Measurements from ENCODE around the gene FRMD6.

The FRMD6 gene

GRCh38 chr14:51719955-51720354 is 68.2 kb downstream of the FRMD6 start:
- no peaks in the 10 kb centered on the region for H3K36me3 ChIP-seq
- no peaks in the 10 kb centered on the region for H3K27me3 ChIP-seq (ENCODE audit: insufficient read depth, low read depth, severe bottlenecking)
- H3K4me3 ChIP-seq (ENCODE audit: low read depth, low read length): no peak overlapping the region
- H3K27ac ChIP-seq: no peak overlapping the region
- H3K9me3 ChIP-seq (ENCODE audit: severe bottlenecking): no peaks in the 10 kb centered on the region
- TF ChIP-seq CTCF (IDR thresholded peaks at IDR 0.05; ENCODE audit: low read depth, low read length): no peak
- no peak for DNase-seq

GRCh38 chr14:51723990-51724389 is 72.3 kb downstream of the FRMD6 start:
- no peak overlapping the region for H3K27ac ChIP-seq
- TF ChIP-seq CTCF (IDR thresholded peaks at IDR 0.05; ENCODE audit: low read depth, low read length): no peak
- H3K27me3 ChIP-seq (ENCODE audit: insufficient read depth, low read depth, severe bottlenecking): no peaks in the 10 kb centered on the region
- no peaks in the 10 kb centered on the region for H3K9me3 ChIP-seq (ENCODE audit: severe bottlenecking)
- no peak for DNase-seq
- no peak overlapping the region for H3K4me3 ChIP-seq (ENCODE audit: low read depth, low read length)
- H3K36me3 ChIP-seq: peaks cover 12% of the 10 kb centered on the region; the same call in 1 of the 2 replicates

- H3K27ac ChIP-seq: no peak overlapping the region
- no peaks in the 10 kb centered on the region for H3K27me3 ChIP-seq (ENCODE audit: insufficient read depth, low read depth, severe bottlenecking)
- no peaks in the 10 kb centered on the region for H3K9me3 ChIP-seq (ENCODE audit: severe bottlenecking)
- DNase-seq: no peak
- TF ChIP-seq CTCF (IDR thresholded peaks at IDR 0.05; ENCODE audit: low read depth, low read length): no peak
- no peak overlapping the region for H3K4me3 ChIP-seq (ENCODE audit: low read depth, low read length)
- H3K36me3 ChIP-seq: peaks cover 12% of the 10 kb centered on the region; the same call in 1 of the 2 replicates
Observed at GRCh38 chr14:51724650-51725049, 72.9 kb downstream of the FRMD6 start.

GRCh38 chr14:51725061-51725460 is 73.4 kb downstream of the FRMD6 start:
- no peak for DNase-seq
- no peak for TF ChIP-seq CTCF (IDR thresholded peaks at IDR 0.05; ENCODE audit: low read depth, low read length)
- Histone ChIP-seq H3K27me3 (ENCODE audit: insufficient read depth, low read depth, severe bottlenecking) (no peaks in the 10 kb centered on the region), H3K9me3 (ENCODE audit: severe bottlenecking) (no peaks in the 10 kb centered on the region), H3K36me3 (peaks cover 12% of the 10 kb centered on the region; the same call in 1 of the 2 replicates), H3K4me3 (ENCODE audit: low read depth, low read length) (no peak overlapping the region), H3K27ac (no peak overlapping the region)

GRCh38 chr14:51726166-51726899 is 74.6 kb downstream of the FRMD6 start:
- Histone ChIP-seq H3K27me3 (ENCODE audit: insufficient read depth, low read depth, severe bottlenecking) (no peaks in the 10 kb centered on the region), H3K9me3 (ENCODE audit: severe bottlenecking) (no peaks in the 10 kb centered on the region), H3K36me3 (peaks cover 12% of the 10 kb centered on the region; the same call in 1 of the 2 replicates), H3K4me3 (ENCODE audit: low read depth, low read length) (no peak overlapping the region), H3K27ac (no peak overlapping the region)
- no peak for TF ChIP-seq CTCF (IDR thresholded peaks at IDR 0.05; ENCODE audit: low read depth, low read length)
- no peak for DNase-seq

GRCh38 chr14:51727526-51727925 is 75.8 kb downstream of the FRMD6 start:
- Histone ChIP-seq H3K27me3 (ENCODE audit: insufficient read depth, low read depth, severe bottlenecking) (no peaks in the 10 kb centered on the region), H3K9me3 (ENCODE audit: severe bottlenecking) (no peaks in the 10 kb centered on the region), H3K27ac (no peak overlapping the region), H3K36me3 (peaks cover 12% of the 10 kb centered on the region; the same call in 1 of the 2 replicates), H3K4me3 (ENCODE audit: low read depth, low read length) (no peak overlapping the region)
- TF ChIP-seq CTCF (IDR thresholded peaks at IDR 0.05; ENCODE audit: low read depth, low read length): no peak
- no peak for DNase-seq
